DND-41 (cell line): ENCODE results near the gene DYNC1I1.

Source experiments
- EZH2 ChIP-seq: IDR thresholded peaks from 3 replicates; pipeline ENCODE4 v1.6.1; 2012; ENCODE audit warnings: borderline replicate concordance, low read depth, mild to moderate bottlenecking, moderate library complexity, low read length, inconsistent platforms; ENCODE audit not compliant: severe bottlenecking
- TF ChIP-seq, protein P1 (sequence below): IDR thresholded peaks from 2 replicates; pipeline ENCODE4 v1.5.1; 2012; ENCODE audit warnings: borderline replicate concordance, low read length, moderate library complexity, mild to moderate bottlenecking; ENCODE audit not compliant: poor library complexity, severe bottlenecking; ENCODE audit errors: extremely low read depth

DNA sequence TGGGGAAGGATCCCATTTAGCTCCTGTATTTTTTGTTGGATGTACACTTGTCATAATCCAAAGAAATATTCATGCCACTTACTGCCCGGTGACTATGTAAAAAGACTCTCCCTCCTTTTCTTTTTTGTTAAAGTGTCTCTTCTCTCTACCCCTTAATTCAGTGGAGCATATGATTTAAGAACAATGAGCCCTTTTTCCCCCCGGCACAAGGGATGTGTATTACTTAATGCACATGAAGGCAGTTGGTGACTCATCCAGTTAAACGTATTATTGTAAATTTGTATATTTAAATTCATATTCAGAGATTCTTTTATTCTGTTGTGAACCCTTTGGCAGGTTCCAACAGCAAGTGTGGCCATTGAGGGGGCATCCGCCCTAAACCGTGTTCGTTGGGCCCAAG is 307.7 kb downstream of the DYNC1I1 start:
- TF ChIP-seq, protein P1, sequence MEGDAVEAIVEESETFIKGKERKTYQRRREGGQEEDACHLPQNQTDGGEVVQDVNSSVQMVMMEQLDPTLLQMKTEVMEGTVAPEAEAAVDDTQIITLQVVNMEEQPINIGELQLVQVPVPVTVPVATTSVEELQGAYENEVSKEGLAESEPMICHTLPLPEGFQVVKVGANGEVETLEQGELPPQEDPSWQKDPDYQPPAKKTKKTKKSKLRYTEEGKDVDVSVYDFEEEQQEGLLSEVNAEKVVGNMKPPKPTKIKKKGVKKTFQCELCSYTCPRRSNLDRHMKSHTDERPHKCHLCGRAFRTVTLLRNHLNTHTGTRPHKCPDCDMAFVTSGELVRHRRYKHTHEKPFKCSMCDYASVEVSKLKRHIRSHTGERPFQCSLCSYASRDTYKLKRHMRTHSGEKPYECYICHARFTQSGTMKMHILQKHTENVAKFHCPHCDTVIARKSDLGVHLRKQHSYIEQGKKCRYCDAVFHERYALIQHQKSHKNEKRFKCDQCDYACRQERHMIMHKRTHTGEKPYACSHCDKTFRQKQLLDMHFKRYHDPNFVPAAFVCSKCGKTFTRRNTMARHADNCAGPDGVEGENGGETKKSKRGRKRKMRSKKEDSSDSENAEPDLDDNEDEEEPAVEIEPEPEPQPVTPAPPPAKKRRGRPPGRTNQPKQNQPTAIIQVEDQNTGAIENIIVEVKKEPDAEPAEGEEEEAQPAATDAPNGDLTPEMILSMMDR: no peak
- TF ChIP-seq EZH2: no peak
